Bronchial epithelial cell (primary cell): ENCODE measurements around the gene SPATA21. TPM values are rescaled to one million over a fixed set of nuclear protein-coding genes. Genes with fewer than 3 reads are reported as not detected.

ENCODE experiments used
- DNase-seq: peaks from one replicate; pipeline ENCODE4 v3.0.0-alpha.2; 2010; ENCODE audit warnings: low read depth
- FAIRE-seq: peaks from 2 replicates; lab custom pipeline; 2011; peaks lifted over from hg19 to GRCh38; lab: Jason Lieb, UNC
- H3K27me3 ChIP-seq: 2 replicates; pipeline ENCODE4 v1.5.1; 2011; ENCODE audit warnings: low read length; ENCODE audit not compliant: control insufficient read depth, insufficient read depth
- H3K36me3 ChIP-seq: 2 replicates; pipeline ENCODE4 v1.5.1; 2011; ENCODE audit warnings: low read length; ENCODE audit not compliant: control insufficient read depth, insufficient read depth
- H3K4me3 ChIP-seq: 2 replicates; pipeline ENCODE4 v1.5.1; 2011; ENCODE audit warnings: mild to moderate bottlenecking, low read depth, low read length, control low read depth
- total RNA-seq: library from RNA; depleted of rRNA; stranded (reverse); fragments of >200 nt; gene quantifications from 2 replicates; pipeline ENCODE4 v1.2.1, GENCODE V29; 2014
- TF ChIP-seq, protein P1 (sequence below): IDR thresholded peaks from 2 replicates; pipeline ENCODE4 v1.5.1; 2011; ENCODE audit warnings: mild to moderate bottlenecking, moderate library complexity, low read length, control low read depth, inconsistent platforms; ENCODE audit not compliant: insufficient read depth, severe bottlenecking

Gene SPATA21
- total RNA-seq, 1 donor from 2014 or later = not detected

GRCh38 chr1:16421201-16421600, 16.0 kb downstream of the SPATA21 start:
- Histone ChIP-seq H3K4me3 (no peak overlapping the region), H3K27me3 (no peaks in the 10 kb centered on the region), H3K36me3 (no peaks in the 10 kb centered on the region)
- TF ChIP-seq, protein P1, sequence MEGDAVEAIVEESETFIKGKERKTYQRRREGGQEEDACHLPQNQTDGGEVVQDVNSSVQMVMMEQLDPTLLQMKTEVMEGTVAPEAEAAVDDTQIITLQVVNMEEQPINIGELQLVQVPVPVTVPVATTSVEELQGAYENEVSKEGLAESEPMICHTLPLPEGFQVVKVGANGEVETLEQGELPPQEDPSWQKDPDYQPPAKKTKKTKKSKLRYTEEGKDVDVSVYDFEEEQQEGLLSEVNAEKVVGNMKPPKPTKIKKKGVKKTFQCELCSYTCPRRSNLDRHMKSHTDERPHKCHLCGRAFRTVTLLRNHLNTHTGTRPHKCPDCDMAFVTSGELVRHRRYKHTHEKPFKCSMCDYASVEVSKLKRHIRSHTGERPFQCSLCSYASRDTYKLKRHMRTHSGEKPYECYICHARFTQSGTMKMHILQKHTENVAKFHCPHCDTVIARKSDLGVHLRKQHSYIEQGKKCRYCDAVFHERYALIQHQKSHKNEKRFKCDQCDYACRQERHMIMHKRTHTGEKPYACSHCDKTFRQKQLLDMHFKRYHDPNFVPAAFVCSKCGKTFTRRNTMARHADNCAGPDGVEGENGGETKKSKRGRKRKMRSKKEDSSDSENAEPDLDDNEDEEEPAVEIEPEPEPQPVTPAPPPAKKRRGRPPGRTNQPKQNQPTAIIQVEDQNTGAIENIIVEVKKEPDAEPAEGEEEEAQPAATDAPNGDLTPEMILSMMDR = no peak
- DNase-seq (no peak), FAIRE-seq (no peak)

GRCh38 chr1:16420424-16421118, 16.7 kb downstream of the SPATA21 start:
- TF ChIP-seq, protein P1 = no peak
- DNase-seq (no peak), FAIRE-seq (no peak)

DNA sequence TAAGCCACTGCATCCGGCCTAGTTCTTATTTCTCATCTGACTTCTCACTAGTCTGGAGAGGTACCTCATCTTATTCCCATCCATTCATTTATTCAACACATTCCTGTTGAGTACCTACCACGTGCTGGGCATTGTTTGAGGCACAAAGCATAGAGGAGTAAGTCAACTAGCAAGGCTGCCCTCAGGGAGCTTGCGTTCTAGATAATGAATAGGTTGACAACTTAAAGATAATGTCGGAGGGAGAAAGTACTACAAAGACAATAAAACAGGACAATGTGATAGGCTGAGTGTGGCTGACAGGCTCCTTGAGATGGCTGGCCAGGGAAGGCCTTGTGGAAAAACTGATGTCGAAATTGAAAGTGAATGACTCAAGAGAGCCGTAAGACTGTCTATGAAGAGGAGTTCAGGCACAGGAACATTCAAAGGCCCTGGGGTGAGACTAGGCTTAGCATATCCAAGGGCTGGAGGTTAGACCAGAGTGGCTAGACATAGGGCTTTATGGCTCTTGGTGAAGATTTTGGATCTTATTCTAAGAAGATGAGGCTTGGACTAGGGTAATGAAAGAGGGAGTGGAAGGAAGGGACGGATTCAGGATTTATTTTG, 18.3 kb downstream of the SPATA21 start:
- no peak for DNase-seq
- peak; percentile 32 for FAIRE-seq
- TF ChIP-seq, protein P1 = no peak
- Histone ChIP-seq H3K36me3 (no peaks in the 10 kb centered on the region), H3K4me3 (no peak overlapping the region), H3K27me3 (no peaks in the 10 kb centered on the region)

More at GRCh38 chr1:16420424-16421118, 16.7 kb downstream of the SPATA21 start:
- Histone ChIP-seq H3K36me3 (no peaks in the 10 kb centered on the region), H3K4me3 (no peak overlapping the region), H3K27me3 (no peaks in the 10 kb centered on the region)

DNA sequence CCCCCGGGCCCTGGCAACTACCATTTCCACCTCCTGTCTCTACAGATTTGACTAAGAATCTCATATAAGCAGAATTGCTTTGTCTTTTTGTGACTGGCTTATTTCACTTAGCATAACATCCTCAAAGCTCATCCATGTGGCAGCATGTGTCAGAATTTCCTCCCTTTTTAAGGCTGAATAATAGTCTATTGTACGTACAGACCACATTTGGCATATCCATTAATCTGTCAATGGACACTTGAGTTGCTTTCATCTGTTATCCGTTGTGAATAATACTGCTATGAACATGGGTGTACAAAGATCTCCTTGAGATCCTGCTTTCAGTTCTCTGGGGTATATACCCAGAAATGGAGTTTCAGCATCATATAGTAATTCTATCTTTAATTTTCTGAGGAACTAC, 24.0 kb downstream of the SPATA21 start:
- DNase-seq (no peak), FAIRE-seq (no peak)
- no peaks in the 10 kb centered on the region for H3K27me3 ChIP-seq
- TF ChIP-seq, protein P1 = no peak
- H3K4me3 ChIP-seq = no peak overlapping the region
- H3K36me3 ChIP-seq = no peaks in the 10 kb centered on the region

DNA sequence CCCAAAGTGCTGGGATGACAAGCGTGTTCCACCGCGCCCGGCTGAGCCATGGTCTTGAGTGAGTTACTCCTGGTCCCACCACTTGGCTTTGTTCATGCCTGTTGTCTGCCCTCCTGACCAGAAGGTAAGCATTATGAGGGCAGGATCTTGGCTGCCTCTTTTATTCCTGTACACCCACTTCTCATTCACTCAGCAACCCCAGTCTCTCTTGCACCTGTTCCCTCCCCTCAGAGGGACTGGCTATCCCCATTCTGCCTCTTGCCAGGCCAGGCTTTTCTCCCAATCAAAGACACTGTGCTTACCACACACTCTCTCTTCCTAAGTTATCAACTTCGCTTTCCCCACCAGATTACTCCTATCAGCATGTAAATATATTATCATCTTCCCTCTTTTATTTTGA, 26.4 kb downstream of the SPATA21 start:
- Histone ChIP-seq H3K27me3 (no peaks in the 10 kb centered on the region), H3K4me3 (no peak overlapping the region), H3K36me3 (no peaks in the 10 kb centered on the region)
- FAIRE-seq = peak; percentile 13
- TF ChIP-seq, protein P1 = no peak
- DNase-seq = no peak
